Activated naive CD8-positive, alpha-beta T cell treated with anti-CD3 and anti-CD28 coated beads for 36 hours (primary cell): ENCODE data around the gene CDH23. TPM values are rescaled to one million over a fixed set of nuclear protein-coding genes. Genes with fewer than 3 reads are reported as not detected.

Experiments
- DNase-seq: peaks from one replicate; pipeline ENCODE4 v3.0.0; 2021
- H3K27ac Mint-ChIP-seq: one replicate; pipeline ENCODE4 v1.8.0; 2022; ENCODE audit warnings: mild to moderate bottlenecking, moderate library complexity, mixed read lengths
- H3K27me3 Mint-ChIP-seq: one replicate; pipeline ENCODE4 v1.8.0; 2022; ENCODE audit warnings: mild to moderate bottlenecking, mixed read lengths
- H3K36me3 Mint-ChIP-seq: one replicate; pipeline ENCODE4 v1.8.0; 2021; ENCODE audit warnings: mild to moderate bottlenecking, mixed read lengths
- H3K4me1 Mint-ChIP-seq: one replicate; pipeline ENCODE4 v1.8.0; 2021; ENCODE audit warnings: mixed read lengths
- H3K4me3 Mint-ChIP-seq: one replicate; pipeline ENCODE4 v1.8.0; 2022; ENCODE audit warnings: mild to moderate bottlenecking, moderate library complexity, mixed read lengths
- H3K9me3 Mint-ChIP-seq: one replicate; pipeline ENCODE4 v1.8.0; 2022; ENCODE audit warnings: mixed read lengths
- total RNA-seq, 2 experiments: library from RNA; stranded (reverse); gene quantifications; one replicate each; pipeline ENCODE4 v1.2.3, GENCODE V29; 2021

CDH23 gene
- total RNA-seq, 2 experiments from 2014 or later = 1.4 TPM

GRCh38 chr10:71362141-71362540 lies 34.6 kb upstream of the CDH23 start:
- no peak overlapping the region for H3K27ac Mint-ChIP-seq
- H3K9me3 Mint-ChIP-seq = no peaks in the 10 kb centered on the region
- no peak for DNase-seq
- H3K36me3 Mint-ChIP-seq = peaks cover 6% of the 10 kb centered on the region
- H3K27me3 Mint-ChIP-seq = no peaks in the 10 kb centered on the region
- peaks cover 1% of the 10 kb centered on the region for H3K4me1 Mint-ChIP-seq
- no peak overlapping the region for H3K4me3 Mint-ChIP-seq

GRCh38 chr10:71363936-71364335 lies 32.8 kb upstream of the CDH23 start:
- H3K4me1 Mint-ChIP-seq = peaks cover 1% of the 10 kb centered on the region
- H3K36me3 Mint-ChIP-seq = peaks cover 6% of the 10 kb centered on the region
- no peaks in the 10 kb centered on the region for H3K9me3 Mint-ChIP-seq
- no peak overlapping the region for H3K27ac Mint-ChIP-seq
- H3K4me3 Mint-ChIP-seq = no peak overlapping the region
- no peak for DNase-seq
- no peaks in the 10 kb centered on the region for H3K27me3 Mint-ChIP-seq

GRCh38 chr10:71365366-71365765 lies 31.4 kb upstream of the CDH23 start:
- H3K9me3 Mint-ChIP-seq = no peaks in the 10 kb centered on the region
- no peaks in the 10 kb centered on the region for H3K4me1 Mint-ChIP-seq
- H3K4me3 Mint-ChIP-seq = no peak overlapping the region
- no peak for DNase-seq
- H3K27ac Mint-ChIP-seq = no peak overlapping the region
- H3K36me3 Mint-ChIP-seq = peaks cover 4% of the 10 kb centered on the region
- no peaks in the 10 kb centered on the region for H3K27me3 Mint-ChIP-seq

- no peak overlapping the region for H3K27ac Mint-ChIP-seq
- no peak overlapping the region for H3K4me3 Mint-ChIP-seq
- H3K27me3 Mint-ChIP-seq = peaks cover 6% of the 10 kb centered on the region
- no peak for DNase-seq
- no peaks in the 10 kb centered on the region for H3K9me3 Mint-ChIP-seq
- H3K36me3 Mint-ChIP-seq = peaks cover 4% of the 10 kb centered on the region
- no peaks in the 10 kb centered on the region for H3K4me1 Mint-ChIP-seq
These were observed 30.0 kb upstream of the CDH23 start for GRCh38 chr10:71366690-71367089.

- Mint-ChIP-seq H3K4me1 (peaks cover 2% of the 10 kb centered on the region), H3K27ac (no peak overlapping the region), H3K4me3 (no peak overlapping the region), H3K9me3 (no peaks in the 10 kb centered on the region), H3K27me3 (peaks cover 9% of the 10 kb centered on the region), H3K36me3 (no peaks in the 10 kb centered on the region)
- DNase-seq = no peak
These were observed 29.4 kb upstream of the CDH23 start for GRCh38 chr10:71367271-71367670.

GRCh38 chr10:71368176-71368575 lies 28.5 kb upstream of the CDH23 start:
- peaks cover 9% of the 10 kb centered on the region for H3K27me3 Mint-ChIP-seq
- no peaks in the 10 kb centered on the region for H3K9me3 Mint-ChIP-seq
- DNase-seq = no peak
- no peak overlapping the region for H3K27ac Mint-ChIP-seq
- H3K4me1 Mint-ChIP-seq = peaks cover 2% of the 10 kb centered on the region
- no peak overlapping the region for H3K4me3 Mint-ChIP-seq
- H3K36me3 Mint-ChIP-seq = no peaks in the 10 kb centered on the region

- Mint-ChIP-seq H3K27ac (no peak overlapping the region), H3K27me3 (peaks cover 9% of the 10 kb centered on the region), H3K4me1 (peaks cover 2% of the 10 kb centered on the region), H3K36me3 (no peaks in the 10 kb centered on the region), H3K4me3 (no peak overlapping the region), H3K9me3 (no peaks in the 10 kb centered on the region)
- DNase-seq = no peak
These were observed 28.1 kb upstream of the CDH23 start for GRCh38 chr10:71368643-71369042.

- no peaks in the 10 kb centered on the region for H3K9me3 Mint-ChIP-seq
- H3K27me3 Mint-ChIP-seq = peaks cover 9% of the 10 kb centered on the region
- H3K4me3 Mint-ChIP-seq = no peak overlapping the region
- DNase-seq = no peak
- no peak overlapping the region for H3K27ac Mint-ChIP-seq
- no peaks in the 10 kb centered on the region for H3K36me3 Mint-ChIP-seq
- H3K4me1 Mint-ChIP-seq = peaks cover 2% of the 10 kb centered on the region
These were observed 27.1 kb upstream of the CDH23 start for GRCh38 chr10:71369602-71370001.

- Mint-ChIP-seq H3K27ac (no peak overlapping the region), H3K9me3 (no peaks in the 10 kb centered on the region), H3K4me1 (peaks cover 2% of the 10 kb centered on the region), H3K27me3 (peaks cover 9% of the 10 kb centered on the region), H3K4me3 (no peak overlapping the region), H3K36me3 (no peaks in the 10 kb centered on the region)
- DNase-seq = no peak
These were observed 26.7 kb upstream of the CDH23 start for GRCh38 chr10:71370031-71370430.

- DNase-seq = no peak
- H3K9me3 Mint-ChIP-seq = no peaks in the 10 kb centered on the region
- no peak overlapping the region for H3K27ac Mint-ChIP-seq
- H3K4me1 Mint-ChIP-seq = peaks cover 8% of the 10 kb centered on the region
- peaks cover 9% of the 10 kb centered on the region for H3K27me3 Mint-ChIP-seq
- no peak overlapping the region for H3K4me3 Mint-ChIP-seq
- H3K36me3 Mint-ChIP-seq = no peaks in the 10 kb centered on the region
These were observed 25.0 kb upstream of the CDH23 start for GRCh38 chr10:71371750-71372166.

GRCh38 chr10:71372882-71373495 lies 23.7 kb upstream of the CDH23 start:
- Mint-ChIP-seq H3K36me3 (no peaks in the 10 kb centered on the region), H3K4me3 (no peak overlapping the region), H3K27ac (no peak overlapping the region), H3K4me1 (peaks cover 12% of the 10 kb centered on the region), H3K27me3 (peaks cover 9% of the 10 kb centered on the region), H3K9me3 (no peaks in the 10 kb centered on the region)
- no peak for DNase-seq

GRCh38 chr10:71374481-71375233 lies 22.1 kb upstream of the CDH23 start:
- no peaks in the 10 kb centered on the region for H3K9me3 Mint-ChIP-seq
- H3K4me1 Mint-ChIP-seq = peaks cover 12% of the 10 kb centered on the region
- no peak overlapping the region for H3K4me3 Mint-ChIP-seq
- no peak overlapping the region for H3K27ac Mint-ChIP-seq
- DNase-seq = no peak
- no peaks in the 10 kb centered on the region for H3K36me3 Mint-ChIP-seq
- H3K27me3 Mint-ChIP-seq = peaks cover 9% of the 10 kb centered on the region

GRCh38 chr10:71375952-71376351 lies 20.8 kb upstream of the CDH23 start:
- Mint-ChIP-seq H3K4me3 (peak overlapping the region; percentile 65), H3K4me1 (peaks cover 12% of the 10 kb centered on the region), H3K27ac (no peak overlapping the region), H3K27me3 (peaks cover 9% of the 10 kb centered on the region), H3K9me3 (no peaks in the 10 kb centered on the region), H3K36me3 (no peaks in the 10 kb centered on the region)
- no peak for DNase-seq

- Mint-ChIP-seq H3K36me3 (no peaks in the 10 kb centered on the region), H3K4me3 (no peak overlapping the region), H3K4me1 (peaks cover 10% of the 10 kb centered on the region)
These were observed 18.2 kb upstream of the CDH23 start for GRCh38 chr10:71378336-71379117.

GRCh38 chr10:71379118-71379766 lies 17.5 kb upstream of the CDH23 start:
- Mint-ChIP-seq H3K36me3 (no peaks in the 10 kb centered on the region), H3K4me3 (no peak overlapping the region), H3K27me3 (no peaks in the 10 kb centered on the region), H3K9me3 (no peaks in the 10 kb centered on the region), H3K27ac (no peak overlapping the region), H3K4me1 (peaks cover 10% of the 10 kb centered on the region)
- DNase-seq = no peak

More at GRCh38 chr10:71378336-71379117, 18.2 kb upstream of the CDH23 start:
- DNase-seq = no peak
- no peaks in the 10 kb centered on the region for H3K27me3 Mint-ChIP-seq
- H3K27ac Mint-ChIP-seq = no peak overlapping the region
- no peaks in the 10 kb centered on the region for H3K9me3 Mint-ChIP-seq
